Activated CD8-positive, alpha-beta T cell treated with anti-CD3 and anti-CD28 coated beads for 36 hours (primary cell): ENCODE data around the gene MGMT. TPM values are rescaled to one million over a fixed set of nuclear protein-coding genes. Genes with fewer than 3 reads are reported as not detected.

Source experiments
- ATAC-seq: fragments of 200-7000 bp; cut with Tn5 transposase; one replicate; pipeline ENCODE4 v1.10.0; 2021; ENCODE audit warnings: mild to moderate bottlenecking, moderate library complexity
- CTCF ChIA-PET: fragments of 350-600 bp; sonication (Branson Sonifier 250); formaldehyde crosslinking; loops from one replicate; lab custom pipeline; 2021; ENCODE audit warnings: antibody characterized with exemption; lab: Charles Lee
- POLR2A ChIA-PET: fragments of 350-600 bp; sonication (Branson Sonifier 250); formaldehyde crosslinking; loops from one replicate; lab custom pipeline; 2021; ENCODE audit warnings: antibody characterized with exemption; lab: Charles Lee
- DNase-seq: peaks from one replicate; pipeline ENCODE4 v3.0.0-alpha.2; 2020
- H3K27ac Mint-ChIP-seq: one replicate; pipeline ENCODE4 v1.8.0; 2021; ENCODE audit warnings: mild to moderate bottlenecking, mixed read lengths
- H3K27me3 Mint-ChIP-seq: one replicate; pipeline ENCODE4 v1.8.0; 2021; ENCODE audit warnings: mixed read lengths
- H3K36me3 Mint-ChIP-seq: one replicate; pipeline ENCODE4 v1.8.0; 2021; ENCODE audit warnings: low read depth, mixed read lengths
- H3K4me1 Mint-ChIP-seq: one replicate; pipeline ENCODE4 v1.8.0; 2021; ENCODE audit warnings: low read depth, mixed read lengths
- H3K4me3 Mint-ChIP-seq: one replicate; pipeline ENCODE4 v1.8.0; 2021; ENCODE audit warnings: mild to moderate bottlenecking, moderate library complexity, mixed read lengths
- H3K9me3 Mint-ChIP-seq: one replicate; pipeline ENCODE4 v1.8.0; 2021; ENCODE audit warnings: mixed read lengths
- CTCF ChIP-seq: fragments of 200-600 bp; IDR thresholded peaks from one replicate; pipeline ENCODE4 v1.8.0; 2022; ENCODE audit warnings: antibody characterized with exemption, mild to moderate bottlenecking
- intact Hi-C: fragments of 100-400 bp; cut with micrococcal nuclease; formaldehyde crosslinking; loops from one replicate; pipeline ENCODE4 v1.10.0; 2022
- total RNA-seq, 2 experiments: library from RNA; stranded (reverse); gene quantifications; one replicate each; pipeline ENCODE4 v1.2.3, GENCODE V29; 2021

The MGMT gene
- total RNA-seq, 2 experiments from 2014 or later, result 16.2 to 17.0 TPM

DNA sequence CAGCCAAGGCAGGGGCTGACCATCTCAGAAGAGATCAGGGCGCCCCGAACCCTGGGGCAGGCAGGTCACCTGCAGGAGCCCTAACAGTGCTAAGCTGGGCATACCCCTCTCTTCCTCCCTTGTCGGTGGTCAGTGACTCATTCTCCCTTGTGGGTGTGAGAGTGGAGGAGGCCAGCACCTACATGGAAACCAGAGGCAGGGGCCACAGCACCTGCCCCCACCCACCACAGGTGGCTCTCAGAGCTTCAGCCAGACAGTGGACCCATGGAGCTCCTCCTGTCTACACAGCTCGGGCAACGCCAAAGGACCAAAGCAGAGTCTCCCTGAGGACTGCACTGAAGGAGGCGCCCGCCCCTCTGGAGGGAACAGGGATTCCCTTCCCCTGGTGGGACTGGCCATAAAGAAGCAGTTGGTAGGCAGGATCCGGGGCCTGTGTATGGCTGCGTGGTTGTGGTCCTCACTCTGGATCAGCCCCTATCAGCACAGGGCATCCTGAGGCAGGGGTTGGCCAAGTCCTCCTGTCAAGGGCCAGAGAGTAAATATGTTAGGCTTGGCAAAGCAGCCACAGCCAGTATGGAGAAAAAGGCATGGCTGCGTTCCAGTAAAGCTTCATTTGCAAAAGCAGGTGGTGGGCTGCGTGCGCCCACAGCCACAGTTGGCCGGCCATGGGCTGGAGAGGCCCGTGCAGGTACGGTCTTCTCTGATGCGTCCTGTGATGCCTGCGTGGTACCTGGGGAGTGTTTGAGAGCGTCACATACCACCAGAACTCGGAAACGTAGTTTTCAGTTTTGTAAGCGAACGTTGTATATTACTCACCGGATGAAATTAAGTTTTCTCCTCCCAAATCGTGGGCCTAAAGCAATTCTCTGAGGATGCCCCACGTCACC is 298.9 kb downstream of the MGMT start:
- no peak overlapping the region for H3K27ac Mint-ChIP-seq
- no peak for TF ChIP-seq CTCF
- ATAC-seq (no peak), DNase-seq (no peak)
- peaks cover 3% of the 10 kb centered on the region for H3K9me3 Mint-ChIP-seq
- intact Hi-C loops, result no loop called here
- peaks cover 54% of the 10 kb centered on the region for H3K36me3 Mint-ChIP-seq
- H3K4me1 Mint-ChIP-seq, result no peaks in the 10 kb centered on the region
- no peaks in the 10 kb centered on the region for H3K27me3 Mint-ChIP-seq
- POLR2A ChIA-PET, result interaction anchor here (0.8 kb wide), 1 partner anchor 17 kb away, joined by 3 read pairs; no protein-coding TSS in a partner anchor
- no peak overlapping the region for H3K4me3 Mint-ChIP-seq
- CTCF ChIA-PET, result no interaction called here

- peaks cover 51% of the 10 kb centered on the region for H3K36me3 Mint-ChIP-seq
- H3K9me3 Mint-ChIP-seq, result peaks cover 9% of the 10 kb centered on the region
- intact Hi-C loops, result no loop called here
- no peak for ATAC-seq
- H3K4me3 Mint-ChIP-seq, result no peak overlapping the region
- no peaks in the 10 kb centered on the region for H3K27me3 Mint-ChIP-seq
- no peaks in the 10 kb centered on the region for H3K4me1 Mint-ChIP-seq
- no peak overlapping the region for H3K27ac Mint-ChIP-seq
- no peak for DNase-seq
- POLR2A ChIA-PET, result no interaction called here
- CTCF ChIA-PET, result no interaction called here
- no peak for TF ChIP-seq CTCF
Measured at GRCh38 chr10:129766611-129767550, 299.8 kb downstream of the MGMT start.

DNA sequence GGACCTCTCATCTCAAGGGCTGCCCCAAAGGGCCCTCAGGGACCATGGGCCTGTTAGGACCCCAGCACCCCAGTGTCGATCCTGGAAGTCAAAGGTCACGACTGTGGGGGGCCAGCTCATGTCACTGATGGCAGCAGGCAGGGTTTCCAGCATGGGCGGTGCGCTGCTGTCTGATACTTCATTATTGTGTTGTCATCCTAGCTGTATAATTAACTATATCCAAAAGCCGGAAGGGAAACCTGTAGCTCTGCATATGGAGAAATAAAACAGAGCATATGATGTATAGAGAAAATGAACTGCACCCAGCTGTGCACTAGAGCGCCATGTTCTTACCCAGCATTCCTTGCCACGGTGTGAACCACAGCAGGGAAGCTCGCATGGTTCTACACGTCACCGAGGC is 300.7 kb downstream of the MGMT start:
- Mint-ChIP-seq H3K9me3 (peaks cover 10% of the 10 kb centered on the region), H3K27me3 (no peaks in the 10 kb centered on the region), H3K4me3 (no peak overlapping the region), H3K4me1 (no peaks in the 10 kb centered on the region), H3K27ac (no peak overlapping the region), H3K36me3 (peaks cover 47% of the 10 kb centered on the region)
- no peak for DNase-seq
- intact Hi-C loops, result no loop called here
- no peak for TF ChIP-seq CTCF
- ATAC-seq, result no peak
- ChIA-PET POLR2A (no interaction called here), CTCF (no interaction called here)

GRCh38 chr10:129768437-129769355 is 301.7 kb downstream of the MGMT start:
- TF ChIP-seq CTCF, result no peak
- no peaks in the 10 kb centered on the region for H3K27me3 Mint-ChIP-seq
- ChIA-PET POLR2A (no interaction called here), CTCF (no interaction called here)
- DNase-seq (no peak), ATAC-seq (no peak)
- H3K9me3 Mint-ChIP-seq, result peaks cover 10% of the 10 kb centered on the region
- H3K36me3 Mint-ChIP-seq, result peaks cover 46% of the 10 kb centered on the region
- no peak overlapping the region for H3K4me3 Mint-ChIP-seq
- intact Hi-C loops, result no loop called here
- H3K27ac Mint-ChIP-seq, result no peak overlapping the region
- no peaks in the 10 kb centered on the region for H3K4me1 Mint-ChIP-seq
